GM18498 (cell line): ENCODE measurements around the gene PSTPIP2.
"Not testable (repeated sequence)": the region's sequence is repeated elsewhere in the genome, so short reads cannot be mapped to it uniquely, and the experiment has no call there.

Source experiments
- ATAC-seq: cut with Tn5 transposase; IDR thresholded peaks from one replicate; pipeline ENCODE4 v1.9.1; 2021; ENCODE audit warnings: mild to moderate bottlenecking, moderate library complexity; ENCODE audit not compliant: unreplicated experiment

Gene PSTPIP2

GRCh38 chr18:46070815-46071652, 1.0 kb downstream of the PSTPIP2 start:
- ATAC-seq: peak; percentile 35

DNA sequence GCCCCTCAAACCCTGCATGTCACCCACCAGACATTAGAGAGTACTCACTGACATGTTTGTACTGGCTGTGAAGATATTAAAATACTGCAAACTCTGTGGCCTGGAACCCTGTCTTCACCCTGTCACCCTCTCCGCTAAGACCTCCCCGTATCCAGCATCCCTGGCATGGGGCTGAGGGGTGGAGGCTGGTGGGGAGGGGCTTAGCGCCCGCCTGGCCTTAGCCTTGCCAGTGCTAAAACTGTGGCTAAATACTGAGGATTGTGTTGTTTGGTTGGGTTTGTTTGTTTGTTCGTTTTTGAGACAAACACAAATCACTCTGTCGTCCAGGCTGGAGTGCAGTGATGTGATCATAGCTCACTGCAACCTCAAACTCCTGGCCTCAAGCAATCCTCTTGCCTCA, 1.8 kb downstream of the PSTPIP2 start:
- no peak for ATAC-seq

- no peak for ATAC-seq
Measured at GRCh38 chr18:46069524-46069923, 2.5 kb downstream of the PSTPIP2 start.

GRCh38 chr18:46068763-46069162, 3.3 kb downstream of the PSTPIP2 start:
- ATAC-seq: no peak

- ATAC-seq: no peak
Measured at GRCh38 chr18:46067438-46068007, 4.5 kb downstream of the PSTPIP2 start.

DNA sequence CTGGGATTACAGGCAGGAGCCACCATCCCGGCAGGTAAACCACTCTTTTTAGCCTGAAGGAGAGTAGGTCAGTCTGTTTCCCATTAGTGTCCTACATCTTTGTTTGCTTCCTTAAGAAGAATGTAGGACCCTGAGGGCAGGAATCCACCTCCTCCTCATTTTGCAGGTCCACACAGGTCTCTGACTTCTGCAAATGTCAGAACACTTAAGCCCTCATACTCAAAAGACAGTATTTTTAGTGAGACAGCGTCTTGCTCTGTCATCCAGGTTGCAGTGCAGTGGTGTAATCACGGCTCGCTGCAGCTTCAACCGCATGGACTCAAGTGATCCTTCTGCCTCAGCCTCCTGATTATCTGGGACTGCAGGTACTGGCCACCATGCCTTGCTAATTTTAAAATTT, 9.3 kb downstream of the PSTPIP2 start:
- ATAC-seq: no peak

DNA sequence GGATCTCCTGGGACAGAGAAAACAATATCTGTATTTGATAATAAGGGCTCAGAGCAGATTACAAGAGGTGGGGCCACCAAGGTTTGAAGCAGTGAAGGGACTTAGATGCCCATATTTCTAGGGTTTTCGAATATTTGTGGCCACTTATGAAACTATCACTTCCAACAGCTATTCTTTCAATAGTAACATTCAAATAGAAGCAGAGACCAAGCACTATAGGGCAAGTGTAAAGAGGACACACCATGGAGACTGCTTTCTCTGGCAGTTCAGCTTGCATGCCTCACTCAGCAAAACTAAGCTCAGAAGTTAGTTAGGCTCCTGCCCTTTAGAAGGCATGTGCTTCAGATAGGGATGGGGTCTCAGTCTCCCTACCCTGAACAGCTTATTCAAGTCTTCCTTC, 10.3 kb downstream of the PSTPIP2 start:
- ATAC-seq: no peak

GRCh38 chr18:46061387-46061786, 10.7 kb downstream of the PSTPIP2 start:
- no peak for ATAC-seq

- no peak for ATAC-seq
Measured at GRCh38 chr18:46060359-46060841, 11.7 kb downstream of the PSTPIP2 start.

DNA sequence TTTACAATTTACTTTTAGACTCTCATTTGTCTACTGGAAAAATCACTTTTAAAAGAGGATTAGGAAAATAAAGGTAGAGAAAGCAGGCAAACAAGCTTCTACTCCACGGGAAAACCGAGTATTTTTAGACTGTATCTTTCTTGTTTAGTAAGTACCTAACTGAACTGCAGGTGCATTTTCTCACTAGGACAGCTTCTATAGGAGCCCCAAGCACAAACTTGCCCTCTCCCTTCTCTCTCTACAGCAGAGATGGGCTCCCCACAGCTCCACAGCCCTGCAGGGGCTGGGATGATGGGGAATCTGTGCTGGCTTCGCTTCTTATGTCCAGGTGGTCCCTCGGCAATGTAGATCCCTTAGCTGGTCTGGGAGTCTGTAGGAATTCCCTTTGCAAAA, 16.2 kb downstream of the PSTPIP2 start:
- ATAC-seq: no peak

DNA sequence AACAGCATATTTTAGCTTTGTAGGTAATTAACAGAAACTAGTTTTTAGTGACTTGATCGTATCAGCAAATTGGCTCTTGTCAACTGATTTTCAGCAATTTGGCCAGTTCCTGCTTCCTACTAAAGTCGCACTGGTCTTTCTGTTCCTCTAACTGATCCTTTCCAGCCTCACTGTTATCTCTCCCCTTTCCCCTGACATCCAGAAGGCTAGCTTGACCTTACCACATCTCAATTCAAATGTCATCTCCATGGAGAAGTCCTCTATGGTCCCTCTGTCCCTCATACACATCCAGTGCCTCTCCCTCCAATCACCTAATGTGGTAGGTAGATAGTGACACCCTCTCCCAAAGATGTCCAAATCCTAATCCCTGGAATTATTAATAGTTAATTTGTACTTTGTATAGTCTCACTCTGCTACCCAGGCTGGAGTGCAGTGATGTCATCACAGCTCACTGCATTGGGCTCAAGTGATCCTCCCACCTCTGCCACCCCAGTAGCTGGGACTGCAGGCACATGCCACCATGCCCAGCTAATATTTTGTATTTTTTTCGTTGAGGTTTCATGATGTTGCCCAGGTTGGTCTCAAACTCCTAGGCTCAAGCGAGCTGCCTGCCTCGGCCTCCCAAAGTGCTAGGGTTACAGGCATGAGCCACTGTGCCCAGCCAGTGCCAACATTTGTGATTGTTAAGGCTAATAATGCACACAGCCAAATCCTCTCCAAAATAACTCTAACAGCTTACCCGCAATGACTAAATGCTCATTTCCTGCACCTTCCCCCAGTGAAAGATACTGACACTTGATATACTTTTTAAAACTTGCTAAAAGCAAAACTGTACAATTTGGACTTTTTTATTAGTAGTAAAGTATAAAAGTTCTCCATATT, 16.9 kb downstream of the PSTPIP2 start:
- ATAC-seq: peak; percentile 62

DNA sequence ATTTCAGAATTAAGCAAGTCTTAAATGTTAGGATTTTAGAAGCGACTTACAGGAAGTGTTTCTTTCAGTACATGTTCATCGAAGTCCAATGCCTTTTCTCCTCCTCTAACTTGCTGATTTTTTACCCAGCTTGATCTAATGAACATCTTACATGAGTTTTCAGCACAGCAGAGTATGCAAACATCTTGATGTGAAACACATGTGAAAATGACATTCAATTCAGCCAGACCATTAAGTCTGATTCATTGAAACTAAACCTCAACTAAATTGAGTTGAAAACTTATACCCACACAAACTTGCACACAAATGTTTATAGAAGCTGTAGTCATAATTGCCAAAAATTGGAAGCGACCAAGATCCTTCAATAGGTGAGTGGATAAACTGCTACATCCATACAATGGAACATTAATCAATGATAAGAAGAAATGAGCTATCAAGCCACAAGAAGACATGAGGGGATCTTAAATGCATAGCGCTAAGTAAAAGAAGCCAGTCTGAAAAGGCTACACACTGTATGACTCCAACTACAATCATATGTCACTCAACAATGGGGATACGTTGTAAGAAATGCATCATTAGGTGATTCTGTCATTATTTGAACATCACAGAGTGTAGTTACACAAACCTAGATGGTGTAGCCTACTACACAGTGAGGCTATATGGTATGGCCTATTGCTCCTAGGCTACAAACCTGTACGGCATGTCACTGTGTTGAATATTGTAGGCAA, 18.5 kb downstream of the PSTPIP2 start:
- ATAC-seq: no peak

DNA sequence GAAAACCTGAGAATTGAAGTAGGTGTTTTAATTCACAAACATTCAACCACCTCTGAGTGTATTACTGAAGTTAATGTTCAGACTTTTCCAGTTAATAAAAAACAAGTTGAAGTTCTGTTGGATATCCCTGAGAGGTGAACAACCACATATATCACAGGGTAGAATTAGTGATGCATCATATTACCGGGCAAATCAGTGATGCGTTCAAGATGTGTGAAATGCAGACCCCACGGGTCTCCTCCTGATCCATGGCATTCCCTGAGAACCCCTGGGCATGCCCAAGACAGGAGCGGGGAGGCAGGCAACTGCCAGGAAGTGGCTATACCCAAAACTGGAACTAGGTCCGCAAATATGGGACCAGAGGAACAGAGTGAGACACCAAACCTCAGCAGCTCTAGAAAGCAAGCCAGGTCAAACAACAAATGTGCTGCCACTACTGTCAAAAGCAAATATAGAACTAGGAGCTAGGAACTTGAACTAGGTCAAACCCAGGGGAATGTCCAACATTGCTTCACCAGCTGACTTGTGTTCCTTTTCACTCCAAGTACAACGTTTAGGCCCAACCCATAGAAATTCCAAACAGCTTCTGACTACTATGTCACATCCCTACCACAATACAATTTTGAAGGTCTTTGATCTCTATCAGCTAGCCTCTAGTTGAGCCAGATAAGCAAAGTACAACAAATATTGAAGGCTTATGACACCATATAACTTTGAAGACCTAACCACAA, 20.2 kb downstream of the PSTPIP2 start:
- peak; percentile 47 for ATAC-seq

DNA sequence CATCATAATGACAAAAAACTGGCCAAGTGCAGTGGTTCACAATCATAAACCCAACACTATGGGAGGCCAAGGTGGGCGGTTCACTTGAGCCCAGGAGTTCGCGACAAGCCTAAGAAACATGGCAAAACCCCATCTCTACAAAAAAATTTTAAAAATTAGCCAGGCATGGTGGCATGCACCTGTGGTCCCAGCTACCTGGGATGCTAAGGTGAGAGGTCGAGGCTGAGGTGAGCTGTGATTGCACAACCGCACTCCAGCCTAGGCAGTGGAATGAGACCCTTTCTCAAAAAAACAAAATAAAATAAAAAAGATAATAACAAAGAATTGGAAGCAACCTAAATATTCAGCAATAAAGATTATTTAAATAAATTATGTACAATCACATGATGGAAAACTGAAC, 21.8 kb downstream of the PSTPIP2 start:
- ATAC-seq: no peak

DNA sequence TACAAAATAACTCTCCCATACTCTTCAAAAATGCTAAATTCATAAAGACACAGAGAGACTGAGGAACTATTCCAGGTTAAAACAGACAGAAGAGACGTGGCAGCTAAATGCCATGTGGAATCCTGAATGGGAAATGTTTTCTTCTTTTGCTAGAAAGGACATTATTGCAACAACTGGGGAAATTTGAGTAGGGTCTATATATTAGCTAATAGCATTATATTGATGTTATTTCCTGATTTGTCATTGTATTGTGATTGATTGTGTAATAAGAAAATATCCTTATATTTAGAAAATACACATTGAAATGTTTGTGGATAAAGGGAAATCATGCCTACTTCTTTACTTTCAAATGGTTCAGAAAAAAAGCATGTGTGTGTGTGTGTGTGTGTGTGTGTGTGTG, 23.4 kb downstream of the PSTPIP2 start:
- no peak for ATAC-seq

DNA sequence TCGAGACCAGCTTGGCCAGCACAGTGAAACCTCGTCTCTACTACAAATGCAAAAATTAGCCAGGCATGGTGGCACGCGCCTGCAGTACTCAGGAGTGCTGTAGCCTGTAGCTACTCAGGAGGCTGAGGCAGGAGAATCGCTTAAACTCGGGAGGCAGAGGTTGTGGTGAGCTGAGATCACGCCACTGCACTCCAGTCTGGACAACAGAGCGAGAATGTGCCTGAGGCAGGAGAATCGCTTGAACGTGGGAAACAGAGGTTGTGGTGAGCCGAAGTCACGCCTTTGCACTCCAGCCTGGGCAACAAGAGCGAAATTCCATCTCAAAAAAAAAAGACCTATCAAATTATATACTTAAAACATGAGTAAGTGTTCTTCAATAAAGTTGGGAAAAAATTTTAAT, 24.7 kb downstream of the PSTPIP2 start:
- ATAC-seq: not testable (repeated sequence)

- ATAC-seq: no peak
Measured at GRCh38 chr18:46046688-46047087, 25.4 kb downstream of the PSTPIP2 start.

- no peak for ATAC-seq
Measured at GRCh38 chr18:46046126-46046525, 25.9 kb downstream of the PSTPIP2 start.

GRCh38 chr18:46042571-46043123, 29.4 kb downstream of the PSTPIP2 start:
- ATAC-seq: no peak

GRCh38 chr18:46040747-46041104, 31.3 kb downstream of the PSTPIP2 start:
- ATAC-seq: no peak
